SJSA1 (cell line): ENCODE measurements around the gene TRIP4. TPM values are rescaled to one million over a fixed set of nuclear protein-coding genes. Genes with fewer than 3 reads are reported as not detected.
A peak's percentile ranks its signal among the peaks of the same experiment; 100 is the strongest.

ENCODE experiments used
- DNase-seq, 2 experiments: peaks; one replicate each; pipeline ENCODE4 v3.0.0-alpha.2; 2015 to 2020; ENCODE audit warnings: low spot score in 2 of 2, low read depth in 1 of 2
- H3K27ac ChIP-seq: fragments of 250-450 bp; sonication (Bioruptor Pico); 2 replicates; pipeline ENCODE4 v1.5.1; 2020; ENCODE audit warnings: mild to moderate bottlenecking, moderate library complexity
- H3K27me3 ChIP-seq: fragments of 250-450 bp; sonication (Bioruptor Pico); replicated peaks from 2 replicates; pipeline ENCODE4 v1.5.1; 2020; ENCODE audit warnings: mild to moderate bottlenecking, moderate library complexity
- H3K36me3 ChIP-seq: fragments of 250-450 bp; sonication (Bioruptor Pico); 2 replicates; pipeline ENCODE4 v1.5.1; 2020; ENCODE audit warnings: mild to moderate bottlenecking
- H3K4me1 ChIP-seq: fragments of 250-450 bp; sonication (Bioruptor Pico); replicated peaks from 2 replicates; pipeline ENCODE4 v1.6.1; 2021; ENCODE audit warnings: mild to moderate bottlenecking
- H3K4me3 ChIP-seq: fragments of 250-450 bp; sonication (Bioruptor Pico); 2 replicates; pipeline ENCODE4 v1.5.1; 2020; ENCODE audit warnings: mild to moderate bottlenecking
- H3K9me3 ChIP-seq: fragments of 250-450 bp; sonication (Bioruptor Pico); replicated peaks from 2 replicates; pipeline ENCODE4 v1.5.1; 2020; ENCODE audit warnings: mild to moderate bottlenecking
- total RNA-seq: library from RNA; depleted of rRNA; stranded (reverse); fragments of >200 nt; shearing (Covaris generic); gene quantifications from 2 replicates; pipeline ENCODE4 v1.2.3, GENCODE V29; 2014

The TRIP4 gene
- total RNA-seq, 1 experiment from 2014 or later, result 14.5 TPM

DNA sequence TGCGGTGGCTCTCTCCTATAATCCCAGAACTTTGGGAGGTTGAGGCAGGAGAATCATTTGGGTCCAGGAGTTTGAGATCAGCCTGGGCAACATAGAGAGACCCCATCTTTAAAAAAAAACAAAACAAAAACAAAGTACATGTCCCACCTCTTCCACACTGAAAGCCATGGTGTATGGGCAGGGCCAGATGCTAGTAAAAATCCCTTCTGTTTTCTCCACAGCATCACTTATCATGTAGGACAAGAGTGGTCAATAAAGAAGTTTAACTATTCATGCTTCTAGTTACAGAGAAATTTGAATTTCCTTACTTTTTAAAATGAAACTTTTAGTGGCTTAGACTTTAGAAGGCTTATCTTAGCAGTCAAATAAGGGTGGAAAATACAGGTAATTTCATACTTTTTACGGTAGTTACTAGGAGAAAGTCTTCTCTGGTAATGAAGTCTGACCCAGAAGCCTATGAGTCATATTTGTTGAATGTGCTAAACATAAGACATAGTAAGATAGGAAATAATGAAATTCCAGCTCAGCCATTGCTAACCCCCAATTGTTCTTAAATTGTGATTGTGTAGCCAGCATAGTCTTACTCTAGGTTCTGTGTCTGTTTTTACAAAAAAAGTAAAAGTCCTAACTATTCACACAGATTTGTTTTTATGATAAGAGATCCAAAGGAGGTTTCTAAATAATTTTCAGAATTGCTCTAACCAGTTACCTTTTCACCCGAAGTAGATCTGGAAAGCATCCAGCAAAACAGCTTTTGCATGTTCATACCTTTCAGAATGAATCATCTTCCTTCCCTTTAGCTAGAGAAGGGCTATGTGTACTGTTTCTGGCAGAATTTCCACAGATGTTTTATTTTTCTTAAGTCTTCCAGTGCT, 56.3 kb downstream of the TRIP4 start:
- Histone ChIP-seq H3K27ac (peak overlapping the region; percentile 71), H3K4me3 (no peak overlapping the region), H3K9me3 (no peaks in the 10 kb centered on the region), H3K4me1 (peaks cover 20% of the 10 kb centered on the region), H3K36me3 (peaks cover 34% of the 10 kb centered on the region), H3K27me3 (no peaks in the 10 kb centered on the region)
- DNase-seq, result peak; percentile 46 to 91

DNA sequence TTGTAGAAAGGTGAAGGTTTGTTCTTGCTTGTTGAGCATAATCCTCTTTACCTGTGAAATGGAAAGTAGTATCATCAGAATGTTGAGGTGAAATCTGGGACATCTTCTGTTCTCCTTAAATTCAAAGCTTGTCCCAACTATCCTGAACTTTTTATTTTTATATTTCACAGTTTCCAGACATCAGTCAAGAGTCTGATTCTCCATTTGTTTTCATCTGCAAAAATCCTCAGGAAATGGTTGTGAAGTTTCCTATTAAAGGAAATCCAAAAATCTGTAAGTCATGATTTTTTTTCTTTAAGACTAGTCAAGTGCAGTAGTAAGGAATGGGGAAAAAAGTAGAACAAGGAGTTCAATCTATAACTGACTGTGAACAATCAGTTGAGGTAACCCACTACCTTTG, 57.2 kb downstream of the TRIP4 start:
- Histone ChIP-seq H3K9me3 (no peaks in the 10 kb centered on the region), H3K36me3 (peaks cover 32% of the 10 kb centered on the region), H3K27me3 (no peaks in the 10 kb centered on the region), H3K4me1 (peaks cover 20% of the 10 kb centered on the region), H3K27ac (peak overlapping the region; percentile 71), H3K4me3 (no peak overlapping the region)
- DNase-seq, result no peak

DNA sequence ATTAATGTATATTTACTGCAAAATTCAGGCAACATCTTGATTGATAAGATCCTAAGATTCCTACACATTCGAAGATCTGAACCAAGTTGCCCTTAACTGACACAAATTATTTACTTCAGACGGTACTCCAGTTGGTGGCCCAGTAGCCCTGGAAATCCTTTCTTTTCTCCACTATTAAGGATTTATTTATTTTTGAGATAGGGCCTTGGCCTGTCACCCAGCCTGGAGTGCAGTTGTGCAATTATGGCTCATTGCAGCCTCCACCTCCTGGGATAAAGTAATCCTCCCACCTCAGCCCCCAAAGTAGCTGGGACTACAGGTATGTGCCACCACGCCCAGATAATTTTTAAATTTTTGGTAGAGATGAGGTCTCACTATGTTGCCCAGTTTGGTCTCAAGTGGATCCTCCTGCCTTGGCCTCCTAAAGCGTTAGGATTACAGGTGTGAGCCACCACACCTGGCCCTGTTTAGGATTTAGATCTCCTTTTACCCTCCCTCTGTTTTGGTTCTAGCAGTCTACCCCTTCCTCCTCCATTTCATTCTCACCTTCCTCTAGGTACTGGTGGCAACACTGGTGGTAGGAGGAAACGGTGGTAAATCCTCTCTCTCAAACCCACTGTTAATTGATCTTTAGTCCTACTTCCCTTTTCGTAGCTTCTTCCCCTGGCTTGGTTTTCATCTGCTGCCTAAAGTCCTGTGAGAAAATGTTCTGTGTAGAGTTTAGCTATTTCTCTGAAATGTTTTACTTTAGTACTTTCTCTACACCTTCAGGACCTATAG, 60.1 kb downstream of the TRIP4 start:
- peaks cover 20% of the 10 kb centered on the region for H3K4me1 ChIP-seq
- no peak overlapping the region for H3K4me3 ChIP-seq
- no peak overlapping the region for H3K27ac ChIP-seq
- no peaks in the 10 kb centered on the region for H3K27me3 ChIP-seq
- peaks cover 36% of the 10 kb centered on the region for H3K36me3 ChIP-seq
- H3K9me3 ChIP-seq, result no peaks in the 10 kb centered on the region
- no peak for DNase-seq

DNA sequence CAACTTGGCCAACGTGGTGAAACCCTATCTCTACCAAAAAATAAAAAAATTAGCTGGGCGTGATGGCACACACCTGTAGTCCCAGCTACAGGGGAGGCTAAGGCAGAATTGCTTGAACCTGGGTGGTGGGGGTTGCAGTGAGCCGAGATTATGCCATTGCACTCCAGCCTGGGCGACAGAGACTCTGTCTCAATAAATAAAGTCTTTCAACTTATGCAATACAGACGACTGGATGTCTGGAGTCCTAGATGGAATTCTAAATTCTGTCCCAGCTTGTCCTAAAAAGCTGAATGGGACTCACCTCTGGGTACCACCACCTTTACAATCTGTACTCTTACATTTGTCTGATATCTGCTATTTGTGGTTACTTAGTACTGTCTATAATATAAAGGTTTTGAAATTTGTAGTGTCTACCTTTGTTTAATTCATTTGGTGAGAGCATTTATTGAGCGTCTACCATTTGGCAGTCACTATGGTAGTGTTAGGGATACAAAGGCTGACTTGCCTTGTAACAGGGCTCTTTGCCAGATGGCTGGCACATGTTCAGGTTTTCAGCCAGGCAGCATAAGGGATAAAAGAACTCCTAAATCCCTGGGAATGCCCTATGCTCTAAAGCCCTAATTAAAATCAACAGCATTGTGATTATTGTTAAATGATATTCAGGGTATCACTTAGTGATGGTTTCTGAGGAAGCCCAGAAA, 65.5 kb downstream of the TRIP4 start:
- Histone ChIP-seq H3K9me3 (no peaks in the 10 kb centered on the region), H3K4me1 (no peaks in the 10 kb centered on the region), H3K4me3 (no peak overlapping the region), H3K27ac (no peak overlapping the region), H3K27me3 (no peaks in the 10 kb centered on the region), H3K36me3 (peaks cover 31% of the 10 kb centered on the region)
- no peak for DNase-seq

DNA sequence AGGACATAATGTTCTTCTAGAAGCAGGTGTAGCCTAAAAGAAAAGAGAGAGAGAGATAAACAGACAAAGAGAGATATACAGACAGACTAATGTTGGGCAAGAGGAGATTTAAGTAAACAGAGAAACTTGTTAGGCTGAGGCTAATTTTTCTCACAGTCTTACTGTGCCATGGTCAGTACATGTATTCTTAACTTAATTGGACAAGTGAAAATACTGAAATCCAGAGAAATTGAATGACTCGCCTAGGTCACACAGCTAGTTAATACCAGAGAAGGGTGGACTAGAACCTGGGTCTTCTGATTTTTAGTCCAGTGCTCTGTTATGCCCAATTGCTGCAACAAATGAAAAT, 66.0 kb downstream of the TRIP4 start:
- Histone ChIP-seq H3K4me3 (no peak overlapping the region), H3K27ac (no peak overlapping the region)
- DNase-seq, result no peak

DNA sequence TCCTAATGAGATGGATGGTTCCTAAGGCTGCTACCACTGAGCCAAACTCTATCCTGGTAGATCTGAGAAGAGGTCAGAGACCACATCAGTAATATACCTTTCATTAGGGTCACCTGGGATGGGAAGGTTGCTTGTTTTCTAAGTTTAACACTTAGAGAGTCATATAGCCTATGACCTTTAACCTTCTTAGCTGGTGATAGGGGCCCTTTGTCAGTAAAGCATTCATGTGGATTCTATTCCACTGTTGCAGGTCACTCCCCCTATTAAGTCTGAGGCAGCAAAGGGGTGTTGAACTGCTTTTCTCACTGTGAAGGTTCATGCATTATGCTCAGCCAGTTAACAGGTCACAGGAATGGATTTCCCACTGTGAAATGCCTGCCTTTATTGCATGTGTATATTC, 66.6 kb downstream of the TRIP4 start:
- no peaks in the 10 kb centered on the region for H3K9me3 ChIP-seq
- no peaks in the 10 kb centered on the region for H3K4me1 ChIP-seq
- no peaks in the 10 kb centered on the region for H3K27me3 ChIP-seq
- DNase-seq, result no peak
- H3K36me3 ChIP-seq, result peaks cover 27% of the 10 kb centered on the region
- no peak overlapping the region for H3K27ac ChIP-seq
- no peak overlapping the region for H3K4me3 ChIP-seq

More for the DNA sequence above, 66.0 kb downstream of the TRIP4 start:
- Histone ChIP-seq H3K9me3 (no peaks in the 10 kb centered on the region), H3K4me1 (no peaks in the 10 kb centered on the region), H3K36me3 (peaks cover 26% of the 10 kb centered on the region), H3K27me3 (no peaks in the 10 kb centered on the region)

DNA sequence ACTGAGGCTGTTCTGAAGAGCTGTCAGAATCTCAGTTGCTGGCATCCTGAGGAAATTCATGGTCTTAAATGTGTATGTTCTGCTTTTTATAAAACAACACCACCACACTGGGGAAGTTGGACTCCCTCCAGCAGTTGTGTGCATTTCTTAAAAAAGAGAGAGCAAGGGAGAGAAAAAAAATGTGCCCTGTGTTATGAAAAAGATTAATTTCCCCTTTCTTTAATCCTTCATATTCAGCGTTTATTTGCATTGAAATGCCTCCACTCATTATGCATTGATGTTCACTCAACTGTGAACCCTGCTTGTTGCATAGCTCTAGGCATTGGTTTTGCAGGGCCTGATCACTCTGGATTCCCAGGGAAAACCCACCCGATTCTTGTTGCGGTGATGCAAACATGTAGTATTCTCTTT, 68.3 kb downstream of the TRIP4 start:
- DNase-seq, result no peak

DNA sequence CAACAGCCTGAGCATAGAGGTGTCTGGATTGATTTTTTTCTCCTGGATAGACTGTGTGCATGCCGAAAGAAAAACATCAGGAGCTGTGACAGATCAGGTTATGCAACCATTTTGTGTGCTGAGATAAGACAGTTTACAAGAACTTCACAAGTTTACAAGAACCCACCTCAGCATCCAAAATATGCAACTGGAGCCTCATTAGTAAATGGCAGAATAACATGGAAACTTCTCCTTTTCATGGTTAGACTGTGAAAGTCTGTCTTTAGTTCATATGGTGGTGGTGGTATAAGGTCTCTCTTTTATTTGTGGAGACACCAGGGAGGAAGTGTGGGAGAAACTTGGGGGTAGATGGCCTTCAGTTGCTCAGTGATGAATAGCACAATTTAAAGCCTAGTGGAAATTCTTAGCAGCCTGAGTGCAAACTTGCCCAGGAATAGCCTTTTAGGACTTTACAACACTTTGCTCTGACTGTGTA, 69.0 kb downstream of the TRIP4 start:
- Histone ChIP-seq H3K36me3 (peaks cover 27% of the 10 kb centered on the region), H3K9me3 (no peaks in the 10 kb centered on the region), H3K4me1 (peaks cover 11% of the 10 kb centered on the region), H3K27ac (no peak overlapping the region), H3K4me3 (no peak overlapping the region), H3K27me3 (no peaks in the 10 kb centered on the region)
- no peak for DNase-seq

More for the DNA sequence above, 68.3 kb downstream of the TRIP4 start:
- peaks cover 27% of the 10 kb centered on the region for H3K36me3 ChIP-seq
- no peaks in the 10 kb centered on the region for H3K27me3 ChIP-seq
- H3K27ac ChIP-seq, result no peak overlapping the region
- H3K4me1 ChIP-seq, result peaks cover 6% of the 10 kb centered on the region
- no peak overlapping the region for H3K4me3 ChIP-seq
- H3K9me3 ChIP-seq, result no peaks in the 10 kb centered on the region

DNA sequence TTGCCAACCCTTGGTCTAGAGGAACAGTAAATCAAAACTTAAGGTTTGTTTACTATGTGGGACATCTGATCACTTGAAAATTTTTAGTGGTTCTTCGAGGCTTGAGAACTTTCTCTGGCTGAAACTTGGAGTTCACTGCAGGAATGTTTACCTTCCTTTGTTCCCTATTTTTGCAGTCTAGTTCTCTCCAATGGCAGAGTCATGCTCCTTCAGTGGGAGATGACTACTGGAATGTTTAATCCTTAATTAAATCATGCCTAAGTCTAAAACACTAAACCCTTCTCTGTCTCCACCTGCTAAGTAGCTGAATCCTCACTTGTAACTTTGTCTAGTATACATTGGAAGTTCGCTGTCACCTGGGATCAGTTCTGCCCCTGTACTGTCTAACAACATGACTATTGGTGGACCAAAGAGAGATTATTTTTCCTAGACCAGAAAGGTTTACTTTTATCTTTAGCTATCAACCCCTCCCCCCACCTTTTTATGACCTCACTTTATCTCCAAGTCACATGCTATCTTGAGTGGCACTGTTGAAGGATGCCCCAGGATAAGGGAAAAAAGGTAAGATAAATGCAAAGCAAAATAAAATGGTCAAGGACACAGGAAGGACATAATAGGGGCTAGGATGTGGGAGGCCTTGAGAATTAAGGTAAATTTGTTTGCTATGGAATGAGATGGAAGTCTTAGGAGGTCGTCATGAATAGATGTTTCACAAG, 71.6 kb downstream of the TRIP4 start:
- no peak for DNase-seq
- Histone ChIP-seq H3K27ac (no peak overlapping the region), H3K9me3 (no peaks in the 10 kb centered on the region), H3K4me1 (peaks cover 21% of the 10 kb centered on the region), H3K36me3 (peaks cover 26% of the 10 kb centered on the region), H3K27me3 (no peaks in the 10 kb centered on the region), H3K4me3 (no peak overlapping the region)

DNA sequence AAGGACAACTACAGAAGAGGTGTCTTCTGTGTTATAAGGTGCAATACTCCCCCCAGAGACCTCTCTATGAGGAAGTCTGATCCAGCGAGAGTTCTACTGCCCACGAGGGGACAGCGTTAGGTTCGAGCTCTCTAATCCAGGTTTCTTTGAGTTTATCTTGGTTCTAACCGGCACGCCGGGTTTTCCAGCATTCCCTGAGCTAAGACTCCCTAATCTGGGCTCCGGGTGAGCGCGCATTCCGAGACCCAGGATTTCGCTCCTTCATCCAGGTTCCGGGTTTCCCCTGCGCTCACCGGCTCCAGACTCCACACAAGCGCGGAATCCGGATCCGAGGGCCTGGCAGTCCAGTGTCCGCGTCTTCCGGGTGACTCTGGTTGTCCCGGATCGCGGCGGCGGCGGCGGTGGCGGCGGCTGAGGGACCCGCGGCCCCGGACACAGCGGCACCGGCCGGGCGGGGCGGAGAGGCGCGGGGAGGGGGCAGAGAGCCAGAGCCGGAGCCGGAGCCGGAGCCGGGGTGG, 72.6 kb downstream of the TRIP4 start, which contains the start of gene ZNF609:
ZNF609 (plus strand) TSS at position 373 of the 518 bp plus-strand sequence. CDS start 38,842 bp downstream, outside the sequence.
- Histone ChIP-seq H3K36me3 (peaks cover 18% of the 10 kb centered on the region; the same call in 1 of the 2 replicates), H3K27me3 (no peaks in the 10 kb centered on the region), H3K4me3 (peak within 1 kb of the TSS; percentile 44), H3K27ac (peak within 1 kb of the TSS; percentile 27), H3K9me3 (no peaks in the 10 kb centered on the region), H3K4me1 (peaks cover 21% of the 10 kb centered on the region)
- DNase-seq, result peak; percentile 95 to 96

DNA sequence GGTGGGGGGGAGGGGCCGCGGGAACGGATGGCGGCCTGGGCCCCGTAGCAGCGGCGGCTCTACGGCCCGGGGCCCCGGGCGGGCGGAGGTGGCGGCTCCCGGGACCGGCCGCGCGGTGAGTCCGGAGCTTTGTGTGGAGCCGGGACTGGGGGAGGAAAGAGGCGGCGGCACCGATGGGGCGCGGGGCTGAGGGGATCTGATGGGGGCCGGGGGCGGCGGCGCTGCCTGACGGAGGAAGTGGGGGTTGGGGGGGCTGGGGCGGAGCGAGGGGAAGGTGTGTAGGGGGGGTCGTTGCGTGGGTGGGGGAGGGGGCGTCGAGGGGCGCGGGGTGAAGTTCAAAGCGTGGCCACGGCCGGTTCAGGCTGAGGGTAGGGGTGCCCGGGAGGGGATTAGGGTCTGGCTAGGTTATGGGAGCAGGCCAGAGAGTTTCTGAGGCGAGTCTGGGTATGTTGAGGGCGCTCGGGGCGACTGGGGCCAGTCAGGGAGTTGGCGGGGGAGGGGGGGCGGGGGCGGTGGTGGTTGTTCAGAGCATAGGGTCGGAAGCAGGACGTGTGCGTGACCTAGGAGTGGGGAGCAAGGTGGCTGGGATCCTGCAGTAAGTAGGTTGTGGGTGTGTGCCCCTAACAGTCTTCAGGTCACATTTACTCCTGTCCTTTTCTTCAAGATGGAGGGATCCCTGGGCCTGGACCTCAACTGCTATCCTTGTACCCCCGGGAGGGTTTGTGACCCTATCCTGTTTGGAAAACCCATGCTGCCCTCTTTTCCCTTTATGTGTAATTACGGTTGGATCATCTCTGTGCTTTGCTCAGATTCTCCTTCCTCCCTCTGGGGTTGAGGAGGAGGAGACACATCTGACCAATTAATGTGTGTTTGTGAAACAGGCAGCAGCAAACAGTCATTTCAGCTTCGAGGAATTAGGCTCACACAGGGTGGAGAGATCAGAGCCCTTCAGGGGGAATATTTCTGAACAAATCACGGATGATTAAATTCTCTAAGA, 73.4 kb downstream of the TRIP4 start:
- H3K36me3 ChIP-seq, result peaks cover 18% of the 10 kb centered on the region; the same call in 1 of the 2 replicates
- H3K4me1 ChIP-seq, result peaks cover 21% of the 10 kb centered on the region
- H3K27ac ChIP-seq, result peak overlapping the region; percentile 10
- peak; percentile 52 to 79 for DNase-seq
- H3K4me3 ChIP-seq, result peak overlapping the region; percentile 44
- no peaks in the 10 kb centered on the region for H3K27me3 ChIP-seq
- no peaks in the 10 kb centered on the region for H3K9me3 ChIP-seq

DNA sequence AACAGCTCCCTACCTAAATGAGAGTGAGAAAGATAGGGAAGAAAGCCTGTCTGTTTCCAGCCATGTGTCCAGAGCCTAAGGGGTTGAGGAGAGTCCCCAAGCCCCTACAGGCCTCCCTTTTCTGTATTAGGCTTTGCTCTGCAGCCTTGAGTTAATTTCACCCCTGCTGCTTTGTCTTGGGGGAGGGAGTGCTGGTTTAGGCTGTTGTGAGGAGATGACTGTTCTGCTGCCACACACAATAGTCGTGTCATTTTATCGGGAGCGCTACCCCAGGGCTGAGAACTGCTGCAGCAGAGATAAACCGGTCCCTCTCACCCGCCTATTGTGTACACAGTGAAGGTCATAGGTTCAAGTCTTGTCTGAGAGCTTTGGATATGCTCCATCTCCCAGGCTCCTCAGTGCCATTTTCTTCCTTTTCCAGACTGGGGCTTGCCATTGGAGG, 74.1 kb downstream of the TRIP4 start:
- peaks cover 21% of the 10 kb centered on the region for H3K4me1 ChIP-seq
- peak overlapping the region; percentile 10 for H3K27ac ChIP-seq
- peak in 1 of 2 experiments; percentile 50 for DNase-seq
- peak overlapping the region; percentile 44 for H3K4me3 ChIP-seq
- H3K9me3 ChIP-seq, result no peaks in the 10 kb centered on the region
- no peaks in the 10 kb centered on the region for H3K27me3 ChIP-seq
- H3K36me3 ChIP-seq, result peaks cover 18% of the 10 kb centered on the region; the same call in 1 of the 2 replicates
